H9 (cell line): Measurements from ENCODE around the gene METTL22. TPM values are rescaled to one million over a fixed set of nuclear protein-coding genes. Genes with fewer than 3 reads are reported as not detected.

Source experiments
- DNase-seq: peaks from one replicate; pipeline ENCODE4 v3.0.0-alpha.2; 2017
- H2AFZ ChIP-seq: one replicate; pipeline ENCODE4 v1.6.1; 2013; ENCODE audit warnings: mild to moderate bottlenecking, low read length, control low read depth, moderate library complexity
- H2AK5ac ChIP-seq: 2 replicates; pipeline ENCODE4 v1.6.1; 2013; ENCODE audit warnings: low read length, control low read depth, mixed read lengths; ENCODE audit not compliant: insufficient read length
- H2BK120ac ChIP-seq: one replicate; pipeline ENCODE4 v1.6.1; 2013; ENCODE audit warnings: low read depth, mild to moderate bottlenecking, low read length, control low read depth, inconsistent platforms; ENCODE audit not compliant: poor library complexity, severe bottlenecking
- H2BK12ac ChIP-seq: 2 replicates; pipeline ENCODE4 v1.6.1; 2013; ENCODE audit warnings: low read length, control low read depth, mixed read lengths, low read depth; ENCODE audit not compliant: insufficient read length
- H2BK15ac ChIP-seq: 2 replicates; pipeline ENCODE4 v1.6.1; 2013; ENCODE audit warnings: low read depth, low read length, control low read depth
- H2BK20ac ChIP-seq: one replicate; pipeline ENCODE4 v1.6.1; 2013; ENCODE audit warnings: low read depth, mild to moderate bottlenecking, low read length, control low read depth, inconsistent platforms; ENCODE audit not compliant: poor library complexity, severe bottlenecking
- H2BK5ac ChIP-seq: 2 replicates; pipeline ENCODE4 v1.6.1; 2013; ENCODE audit warnings: low read length, control low read depth, mixed read lengths; ENCODE audit not compliant: insufficient read length
- H3K14ac ChIP-seq: 2 replicates; pipeline ENCODE4 v1.6.1; 2013; ENCODE audit warnings: low read length, control low read depth; ENCODE audit not compliant: insufficient read depth
- H3K18ac ChIP-seq: 2 replicates; pipeline ENCODE4 v1.6.1; 2013; ENCODE audit warnings: low read depth, mild to moderate bottlenecking, mixed read lengths, low read length, control low read depth; ENCODE audit not compliant: insufficient read length
- H3K23ac ChIP-seq: 2 replicates; pipeline ENCODE4 v1.6.1; 2013; ENCODE audit warnings: low read length, control low read depth, mixed read lengths, low read depth; ENCODE audit not compliant: insufficient read length
- H3K23me2 ChIP-seq: 2 replicates; pipeline ENCODE4 v1.6.1; 2013; ENCODE audit warnings: low read depth, mild to moderate bottlenecking, mixed read lengths, low read length, control low read depth; ENCODE audit not compliant: insufficient read length, poor library complexity, severe bottlenecking
- H3K27ac ChIP-seq: 2 replicates; pipeline ENCODE4 v1.5.1; 2013; ENCODE audit warnings: low read length, control low read depth, mixed read lengths, low read depth; ENCODE audit not compliant: insufficient read length
- H3K27me3 ChIP-seq: 2 replicates; pipeline ENCODE4 v1.6.1; 2013; ENCODE audit warnings: low read length, control low read depth, inconsistent platforms; ENCODE audit not compliant: insufficient read depth
- H3K4ac ChIP-seq: 2 replicates; pipeline ENCODE4 v1.6.1; 2013; ENCODE audit warnings: low read depth, mild to moderate bottlenecking, control low read depth, inconsistent platforms, low read length, moderate library complexity
- H3K4me1 ChIP-seq: 2 replicates; pipeline ENCODE4 v1.6.1; 2013; ENCODE audit warnings: low read length, control low read depth, inconsistent platforms; ENCODE audit not compliant: insufficient read depth
- H3K4me2 ChIP-seq: 2 replicates; pipeline ENCODE4 v1.6.1; 2013; ENCODE audit warnings: low read length, control low read depth, mixed read lengths; ENCODE audit not compliant: insufficient read length, insufficient read depth
- H3K56ac ChIP-seq: 2 replicates; pipeline ENCODE4 v1.6.1; 2013; ENCODE audit warnings: low read depth, mild to moderate bottlenecking, mixed read lengths, low read length, control low read depth; ENCODE audit not compliant: insufficient read length
- H3K79me1 ChIP-seq: 2 replicates; pipeline ENCODE4 v1.6.1; 2013; ENCODE audit warnings: low read depth, mild to moderate bottlenecking, moderate library complexity, low read length, control low read depth, inconsistent platforms; ENCODE audit not compliant: insufficient read depth, poor library complexity, severe bottlenecking
- H3K79me2 ChIP-seq: 2 replicates; pipeline ENCODE4 v1.6.1; 2013; ENCODE audit warnings: low read length, control low read depth, inconsistent platforms; ENCODE audit not compliant: insufficient read depth
- H3K9ac ChIP-seq: 2 replicates; pipeline ENCODE4 v1.6.1; 2013; ENCODE audit warnings: low read length, control low read depth, mixed read lengths; ENCODE audit not compliant: insufficient read length; ENCODE audit errors: extremely low read depth
- H3K9me3 ChIP-seq: one replicate; pipeline ENCODE4 v1.6.1; 2013; ENCODE audit warnings: low read depth, low read length, inconsistent platforms; ENCODE audit not compliant: control insufficient read depth
- H3T11ph ChIP-seq: one replicate; pipeline ENCODE4 v1.6.1; 2013; ENCODE audit warnings: mild to moderate bottlenecking, low read length, control low read depth, inconsistent platforms
- H4K20me1 ChIP-seq: one replicate; pipeline ENCODE4 v1.6.1; 2013; ENCODE audit not compliant: control insufficient read depth, insufficient read length, insufficient read depth
- H4K5ac ChIP-seq: 2 replicates; pipeline ENCODE4 v1.6.1; 2013; ENCODE audit warnings: low read depth, mild to moderate bottlenecking, mixed read lengths, low read length, control low read depth; ENCODE audit not compliant: insufficient read length
- H4K8ac ChIP-seq: replicated peaks from 2 replicates; pipeline ENCODE4 v1.6.1; 2013; ENCODE audit warnings: low read length, control low read depth, mixed read lengths, low read depth; ENCODE audit not compliant: insufficient read length
- H4K91ac ChIP-seq: 2 replicates; pipeline ENCODE4 v1.6.1; 2013; ENCODE audit warnings: low read depth, mild to moderate bottlenecking, moderate library complexity, mixed read lengths, low read length, control low read depth; ENCODE audit not compliant: insufficient read length
- H3K27ac Mint-ChIP-seq, 3 experiments: 2 replicates in 2 of 3; 3 replicates in 1 of 3; pipeline ENCODE4 v1.8.0; 2020 to 2021; ENCODE audit warnings: mixed read lengths in 3 of 3, mild to moderate bottlenecking in 1 of 3, moderate library complexity in 1 of 3
- H3K27me3 Mint-ChIP-seq: 2 replicates; pipeline ENCODE4 v1.8.0; 2021; ENCODE audit warnings: low read depth, mild to moderate bottlenecking, moderate library complexity, mixed read lengths
- H3K36me3 Mint-ChIP-seq, 3 experiments: 2 replicates in 2 of 3; 3 replicates in 1 of 3; pipeline ENCODE4 v1.8.0; 2020 to 2021; ENCODE audit warnings: low read depth in 3 of 3, mixed read lengths in 3 of 3; ENCODE audit not compliant: insufficient read depth in 1 of 3
- H3K4me1 Mint-ChIP-seq, 2 experiments: 2 replicates each; pipeline ENCODE4 v1.8.0; 2020; ENCODE audit warnings: mixed read lengths in 2 of 2
- H3K4me3 Mint-ChIP-seq, 2 experiments: 2 replicates in 1 of 2; 3 replicates in 1 of 2; pipeline ENCODE4 v1.8.0; 2020 to 2021; ENCODE audit warnings: mild to moderate bottlenecking in 2 of 2, mixed read lengths in 2 of 2, moderate library complexity in 1 of 2
- H3K9me3 Mint-ChIP-seq, 2 experiments: 2 replicates in 1 of 2; 3 replicates in 1 of 2; pipeline ENCODE4 v1.8.0; 2020; ENCODE audit warnings: mild to moderate bottlenecking in 2 of 2, mixed read lengths in 2 of 2, moderate library complexity in 1 of 2
- WGBS: extraction: QIAGEN DNeasy Blood & Tissue Kit; methylation state at CpG from one replicate; pipeline ENCODE4 v1.1.7; 2013; ENCODE audit warnings: missing lambda C conversion rate, low lambda C conversion rate, mixed read lengths; ENCODE audit not compliant: insufficient read length; ENCODE audit errors: extremely low coverage; 5-methylcytosine and 5-hydroxymethylcytosine counted together
- total RNA-seq: library from RNA; stranded (reverse); gene quantifications from 2 replicates; pipeline ENCODE4 v1.2.1, GENCODE V29; 2021
- TF ChIP-seq, protein P1 (sequence below): fragments of 200-600 bp; sonication (generic); conservative IDR thresholded peaks from 3 replicates; pipeline ENCODE4 v1.8.0; 2021; ENCODE audit warnings: antibody characterized with exemption, mild to moderate bottlenecking

The METTL22 gene
- total RNA-seq, 1 experiment from 2014 or later = 51.9 TPM

DNA sequence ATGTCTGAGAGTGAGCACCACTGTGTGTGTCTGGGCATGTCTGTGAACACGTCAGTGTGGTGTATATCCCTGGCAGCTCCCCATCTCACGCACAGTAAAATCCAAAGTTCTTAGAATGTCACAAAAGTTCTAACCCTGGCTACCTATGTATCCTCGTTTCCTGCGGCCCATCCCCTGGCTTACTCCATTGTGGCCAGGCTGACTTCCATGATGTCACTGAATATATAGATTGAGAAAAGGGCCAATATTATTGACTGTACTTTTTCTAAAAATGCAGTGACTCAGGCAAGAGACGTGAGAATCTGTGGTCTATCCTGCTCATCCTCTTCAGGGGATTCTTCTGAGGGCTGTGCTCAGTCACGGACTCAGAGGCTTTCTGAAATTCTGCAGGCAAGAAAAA lies 963 bp upstream of the METTL22 start:
- Histone ChIP-seq H2BK120ac (no peak overlapping the region), H3K4me1 (no peaks in the 10 kb centered on the region), H3K4ac (no peak overlapping the region), H3K4me2 (no peak overlapping the region), H3K9ac (no peak overlapping the region), H3K79me1 (no peaks in the 10 kb centered on the region), H3K23ac (no peak overlapping the region), H3K9me3 (no peaks in the 10 kb centered on the region), H3K56ac (no peak overlapping the region), H3T11ph (no peak overlapping the region), H2AK5ac (no peak overlapping the region), H4K5ac (no peak overlapping the region), H2BK15ac (no peak overlapping the region), H2BK20ac (no peak overlapping the region), H2BK12ac (no peak overlapping the region), H4K91ac (no peak overlapping the region), H3K27me3 (no peaks in the 10 kb centered on the region), H3K18ac (no peak overlapping the region), H2AFZ (no peak overlapping the region), H3K79me2 (peaks cover 8% of the 10 kb centered on the region; the same call in 1 of the 2 replicates), H3K14ac (no peak overlapping the region), H4K8ac (no peak overlapping the region), H2BK5ac (no peak overlapping the region), H3K27ac (no peak overlapping the region), H4K20me1 (no peaks in the 10 kb centered on the region), H3K23me2 (peaks cover 3% of the 10 kb centered on the region)
- H3K27me3 Mint-ChIP-seq = peaks cover 7% of the 10 kb centered on the region
- WGBS = no CpG with 5 or more reads among the region's 6 CpGs
- no peak overlapping the region for H3K27ac Mint-ChIP-seq
- peaks cover 0 to 2% of the 10 kb centered on the region in 2 experiments; a peak in 1 of 5 replicates for H3K9me3 Mint-ChIP-seq
- peaks cover 7 to 17% (median 7%) of the 10 kb centered on the region in 3 experiments; a peak in 6 of 7 replicates for H3K36me3 Mint-ChIP-seq
- peak overlapping the region; percentile 89 to 100; a peak in 4 of 5 replicates for H3K4me3 Mint-ChIP-seq
- peaks cover 5 to 8% of the 10 kb centered on the region in 2 experiments; a peak in 2 of 4 replicates for H3K4me1 Mint-ChIP-seq
- DNase-seq = no peak
- TF ChIP-seq, protein P1, sequence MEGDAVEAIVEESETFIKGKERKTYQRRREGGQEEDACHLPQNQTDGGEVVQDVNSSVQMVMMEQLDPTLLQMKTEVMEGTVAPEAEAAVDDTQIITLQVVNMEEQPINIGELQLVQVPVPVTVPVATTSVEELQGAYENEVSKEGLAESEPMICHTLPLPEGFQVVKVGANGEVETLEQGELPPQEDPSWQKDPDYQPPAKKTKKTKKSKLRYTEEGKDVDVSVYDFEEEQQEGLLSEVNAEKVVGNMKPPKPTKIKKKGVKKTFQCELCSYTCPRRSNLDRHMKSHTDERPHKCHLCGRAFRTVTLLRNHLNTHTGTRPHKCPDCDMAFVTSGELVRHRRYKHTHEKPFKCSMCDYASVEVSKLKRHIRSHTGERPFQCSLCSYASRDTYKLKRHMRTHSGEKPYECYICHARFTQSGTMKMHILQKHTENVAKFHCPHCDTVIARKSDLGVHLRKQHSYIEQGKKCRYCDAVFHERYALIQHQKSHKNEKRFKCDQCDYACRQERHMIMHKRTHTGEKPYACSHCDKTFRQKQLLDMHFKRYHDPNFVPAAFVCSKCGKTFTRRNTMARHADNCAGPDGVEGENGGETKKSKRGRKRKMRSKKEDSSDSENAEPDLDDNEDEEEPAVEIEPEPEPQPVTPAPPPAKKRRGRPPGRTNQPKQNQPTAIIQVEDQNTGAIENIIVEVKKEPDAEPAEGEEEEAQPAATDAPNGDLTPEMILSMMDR = no peak
